OCI-LY1 (cell line): Measurements from ENCODE around the gene CACNA2D3.

Experiments used
- CTCF ChIP-seq: fragments of 200-600 bp; sonication (generic), shearing (Covaris generic); IDR thresholded peaks from 2 replicates; pipeline ENCODE4 v1.5.1; 2017; ENCODE audit warnings: mild to moderate bottlenecking, antibody characterized with exemption, low read length, moderate library complexity, mixed read lengths
- EZH2 ChIP-seq: fragments of 200-600 bp; sonication (generic), shearing (Covaris generic); IDR thresholded peaks from 2 replicates; pipeline ENCODE4 v1.8.0; 2017; ENCODE audit warnings: borderline replicate concordance, mixed run types, mild to moderate bottlenecking, antibody characterized with exemption, low read length, moderate library complexity, mixed read lengths

- TF ChIP-seq CTCF (no peak), EZH2 (no peak)
These were observed 739.1 kb downstream of the CACNA2D3 start for GRCh38 chr3:54861248-54862067.
